Pulmonary artery endothelial cell (primary cell): ENCODE data around the gene EPHA1. TPM values are rescaled to one million over a fixed set of nuclear protein-coding genes. Genes with fewer than 3 reads are reported as not detected.

Experiments used
- DNase-seq: peaks from one replicate; pipeline ENCODE4 v3.0.0-alpha.2; 2011; ENCODE audit warnings: low read depth, low spot score
- total RNA-seq: library from RNA; depleted of rRNA; stranded (reverse); fragments of >200 nt; gene quantifications from 2 replicates; pipeline ENCODE4 v1.2.3, GENCODE V29; 2014

The EPHA1 gene
- total RNA-seq, 1 donor from 2014 or later: under 0.01 TPM

- DNase-seq: no peak
Measured at GRCh38 chr7:143389316-143390103, 19.1 kb downstream of the EPHA1 start.

DNA sequence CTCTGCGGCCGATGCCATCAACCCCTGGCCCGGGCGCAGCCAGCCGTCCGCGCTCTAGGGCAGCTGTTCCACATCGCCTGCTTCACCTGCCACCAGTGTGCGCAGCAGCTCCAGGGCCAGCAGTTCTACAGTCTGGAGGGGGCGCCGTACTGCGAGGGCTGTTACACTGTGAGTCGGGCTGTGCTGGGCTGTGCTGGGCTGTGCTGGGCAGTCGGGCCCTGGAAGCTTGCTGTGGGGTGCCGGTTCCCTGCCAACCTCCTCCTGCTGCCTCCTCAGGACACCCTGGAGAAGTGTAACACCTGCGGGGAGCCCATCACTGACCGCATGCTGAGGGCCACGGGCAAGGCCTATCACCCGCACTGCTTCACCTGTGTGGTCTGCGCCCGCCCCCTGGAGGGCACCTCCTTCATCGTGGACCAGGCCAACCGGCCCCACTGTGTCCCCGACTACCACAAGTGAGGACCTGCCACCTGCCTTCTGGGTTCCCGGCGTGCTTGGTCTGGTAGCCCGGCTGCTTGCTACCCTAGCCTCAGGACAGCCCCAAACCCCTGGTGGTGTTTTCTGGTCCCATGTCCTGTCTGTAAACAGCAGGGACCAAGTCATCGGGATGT lies 20.1 kb downstream of the EPHA1 start:
- DNase-seq: no peak

GRCh38 chr7:143388051-143388450 lies 20.6 kb downstream of the EPHA1 start:
- no peak for DNase-seq

GRCh38 chr7:143387156-143387975 lies 21.3 kb downstream of the EPHA1 start:
- no peak for DNase-seq

- DNase-seq: no peak
Measured at GRCh38 chr7:143385891-143386781, 22.5 kb downstream of the EPHA1 start.

- DNase-seq: no peak
Measured at GRCh38 chr7:143384661-143385631, 23.7 kb downstream of the EPHA1 start.

DNA sequence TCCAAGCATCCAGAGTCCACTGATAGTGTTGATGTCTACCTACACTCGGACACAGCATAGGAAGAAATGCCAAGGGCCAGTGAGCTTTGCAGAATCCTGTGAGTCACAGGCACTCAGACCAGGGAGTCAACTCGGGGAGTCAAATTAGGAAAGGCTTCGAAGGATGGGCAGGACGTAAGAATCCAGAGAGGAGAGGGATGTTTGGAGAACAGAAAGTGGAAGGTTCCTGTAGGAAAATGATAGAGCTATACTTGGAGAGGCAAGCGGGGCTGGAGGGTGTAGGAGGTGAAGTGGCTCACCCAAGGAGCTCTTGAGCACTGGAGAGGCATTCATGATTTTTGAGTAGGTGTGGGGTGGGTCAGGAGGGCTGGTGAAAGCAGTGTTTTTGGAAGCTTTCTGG lies 24.5 kb downstream of the EPHA1 start:
- no peak for DNase-seq

DNA sequence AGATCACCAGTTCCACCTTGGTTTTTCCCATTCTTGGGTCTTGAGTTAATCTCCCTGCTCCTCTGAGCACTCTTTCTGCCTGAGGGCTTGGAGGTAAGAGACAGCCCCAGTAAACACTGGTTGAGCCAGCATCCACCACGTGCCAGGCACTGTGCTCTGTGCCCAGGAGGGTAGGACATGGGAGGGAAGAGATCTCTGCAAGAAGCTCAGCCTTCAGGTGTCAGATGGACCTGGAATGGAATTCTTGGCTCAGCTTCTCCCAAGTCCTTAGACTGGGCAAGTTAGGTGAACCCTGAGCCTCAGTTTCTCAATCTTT lies 25.1 kb downstream of the EPHA1 start:
- DNase-seq: no peak

GRCh38 chr7:143382791-143383641 lies 25.6 kb downstream of the EPHA1 start:
- DNase-seq: no peak

- DNase-seq: no peak
Measured at GRCh38 chr7:143382126-143382790, 26.4 kb downstream of the EPHA1 start.

DNA sequence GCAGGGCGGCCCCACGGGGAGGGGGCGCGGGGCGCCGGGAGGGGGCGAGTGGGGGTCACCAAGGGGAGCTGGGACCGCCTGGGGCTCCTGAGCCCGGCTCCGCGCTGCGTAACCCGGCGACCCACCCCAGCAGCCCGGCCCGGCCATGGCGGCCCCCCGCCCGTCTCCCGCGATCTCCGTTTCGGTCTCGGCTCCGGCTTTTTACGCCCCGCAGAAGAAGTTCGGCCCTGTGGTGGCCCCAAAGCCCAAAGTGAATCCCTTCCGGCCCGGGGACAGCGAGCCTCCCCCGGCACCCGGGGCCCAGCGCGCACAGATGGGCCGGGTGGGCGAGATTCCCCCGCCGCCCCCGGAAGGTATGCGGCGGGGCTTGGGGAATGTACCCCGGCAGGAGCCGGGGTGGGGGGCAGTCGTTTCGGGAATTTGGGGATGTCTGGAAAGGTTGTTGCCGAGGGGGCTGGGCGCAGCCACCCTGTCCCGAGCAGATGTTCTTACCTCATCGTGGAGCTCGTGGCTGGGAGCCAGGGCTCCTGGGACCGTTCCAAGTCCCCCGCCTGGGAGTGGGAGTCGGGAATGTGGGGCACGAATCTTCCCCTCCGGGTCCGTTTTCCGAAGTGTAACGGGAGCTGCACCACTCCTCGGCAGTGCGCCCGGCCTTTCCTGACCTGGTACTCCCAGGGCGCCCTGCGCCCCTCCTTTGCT lies 27.1 kb downstream of the EPHA1 start:
- DNase-seq: no peak

GRCh38 chr7:143380646-143381426 lies 27.8 kb downstream of the EPHA1 start, which contains the start of gene ZYX:
ZYX (plus strand) TSS chr7:143381345; CDS start chr7:143381572, 227 bp downstream.
- DNase-seq: peak; percentile 90

- DNase-seq: peak; percentile 68
Measured at GRCh38 chr7:143380260-143380645, 28.4 kb downstream of the EPHA1 start.

DNA sequence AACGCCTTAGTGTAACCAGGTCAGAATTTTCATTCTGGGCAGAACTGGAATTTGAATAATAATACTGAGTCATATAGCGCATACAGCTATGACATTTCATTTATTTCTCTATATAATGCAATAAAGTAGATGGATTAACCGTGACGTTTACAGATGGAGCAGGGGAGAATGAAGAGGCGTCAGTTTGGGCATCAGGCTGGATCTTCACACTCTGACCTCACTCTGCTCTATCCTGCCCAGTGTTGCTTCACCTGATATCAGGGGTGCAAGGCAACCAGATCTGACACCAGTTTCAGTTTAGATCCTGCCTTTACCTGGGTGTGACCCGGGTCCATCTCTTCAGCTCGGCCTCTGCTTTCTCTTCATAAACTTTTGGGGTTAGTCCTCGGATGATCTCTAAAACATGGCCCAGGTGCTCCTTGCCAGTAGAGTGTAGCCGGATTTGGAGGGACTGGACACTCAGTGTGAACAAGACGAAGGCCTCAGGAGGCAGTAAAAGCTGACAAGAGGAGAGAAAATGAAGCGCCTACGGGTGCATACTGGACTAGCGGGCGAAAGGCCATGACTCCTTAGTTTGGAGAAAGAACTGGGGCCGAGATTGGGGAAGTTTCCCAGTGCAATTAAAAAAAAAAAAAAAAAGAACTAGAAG lies 28.9 kb downstream of the EPHA1 start:
- no peak for DNase-seq

DNA sequence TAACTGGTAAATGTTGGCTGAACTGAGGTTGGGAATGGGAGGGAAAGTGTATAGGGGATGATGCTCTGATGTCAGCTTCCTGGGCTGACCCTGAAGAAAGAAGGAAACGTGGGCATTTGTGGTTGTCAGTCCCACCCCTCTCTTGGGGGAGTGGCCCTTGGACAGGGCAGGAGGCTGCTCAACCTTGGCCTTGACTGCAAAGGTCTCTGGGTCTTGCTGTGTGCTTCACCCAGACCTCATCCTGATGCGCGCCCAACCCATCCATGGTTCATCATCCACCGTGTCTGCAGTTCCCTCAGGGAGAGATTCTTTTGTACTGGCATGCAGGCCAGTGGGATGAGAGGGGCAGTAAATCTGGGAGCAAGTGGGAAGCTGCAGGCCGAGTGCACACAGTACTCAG lies 32.3 kb downstream of the EPHA1 start:
- DNase-seq: no peak

DNA sequence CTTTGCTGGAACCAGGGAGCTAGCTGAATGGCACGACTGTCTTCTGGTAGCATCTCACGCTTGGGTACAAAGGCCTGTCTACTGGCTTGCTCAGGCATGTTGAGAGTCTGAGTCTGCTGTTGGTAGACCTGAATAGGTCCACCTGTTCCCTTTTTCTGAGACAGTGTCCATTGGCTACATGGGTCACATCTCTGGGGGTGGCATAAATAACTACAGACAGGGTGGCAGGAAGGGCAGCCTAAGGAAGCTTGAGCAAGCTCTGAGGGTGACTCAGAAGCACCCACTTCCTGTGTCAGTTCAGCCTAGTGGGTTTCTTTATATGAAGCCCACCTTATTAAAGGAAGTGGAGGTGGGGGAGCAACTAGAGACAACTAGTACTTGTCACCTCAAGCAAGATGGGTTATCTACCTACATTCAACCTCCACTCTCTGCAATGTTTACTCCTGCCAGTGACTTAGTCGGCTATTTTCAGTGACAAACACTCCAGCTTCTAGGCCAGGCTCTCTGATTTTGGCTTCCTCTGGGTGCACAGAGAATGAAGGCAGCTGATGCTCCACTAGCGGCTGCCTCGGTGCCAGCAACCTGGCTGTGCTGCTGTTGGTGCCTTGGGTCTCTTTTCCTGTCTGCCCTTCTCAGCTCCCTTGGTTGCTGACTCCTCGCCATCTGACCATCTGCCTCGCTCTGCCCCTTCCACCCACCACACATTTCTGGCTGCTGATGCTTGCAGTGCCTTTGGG lies 33.2 kb downstream of the EPHA1 start:
- no peak for DNase-seq
